Measurements from ENCODE around the gene INTS3.
A peak's percentile ranks its signal among the peaks of the same experiment; 100 is the strongest.
"Not testable (repeated sequence)": the region's sequence is repeated elsewhere in the genome, so short reads cannot be mapped to it uniquely, and the experiment has no call there.

The INTS3 gene

GRCh38 chr1:153779781-153780541 lies 52.1 kb downstream of the INTS3 start:
- no peak for DNase-seq

DNA sequence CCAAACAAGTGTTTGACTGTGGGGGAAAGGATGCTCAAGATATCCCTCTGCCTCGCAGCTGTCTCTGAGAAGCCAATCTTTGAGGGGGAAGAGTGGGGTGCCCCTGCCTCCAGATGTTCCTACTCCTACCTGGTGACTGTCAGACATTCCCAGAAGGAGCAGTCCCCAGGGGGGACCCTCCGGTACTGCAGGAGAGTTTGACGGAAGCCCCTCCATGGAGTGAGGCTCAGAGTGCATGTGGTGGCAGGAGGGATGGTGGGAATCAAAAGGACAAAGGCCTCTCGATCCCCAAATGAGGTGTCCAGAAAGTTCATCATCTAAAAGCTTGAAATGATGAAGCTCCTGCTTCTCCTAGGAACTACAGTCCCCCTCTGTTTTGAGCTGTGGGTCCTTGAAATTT lies 52.7 kb downstream of the INTS3 start:
- no peak for DNase-seq

DNA sequence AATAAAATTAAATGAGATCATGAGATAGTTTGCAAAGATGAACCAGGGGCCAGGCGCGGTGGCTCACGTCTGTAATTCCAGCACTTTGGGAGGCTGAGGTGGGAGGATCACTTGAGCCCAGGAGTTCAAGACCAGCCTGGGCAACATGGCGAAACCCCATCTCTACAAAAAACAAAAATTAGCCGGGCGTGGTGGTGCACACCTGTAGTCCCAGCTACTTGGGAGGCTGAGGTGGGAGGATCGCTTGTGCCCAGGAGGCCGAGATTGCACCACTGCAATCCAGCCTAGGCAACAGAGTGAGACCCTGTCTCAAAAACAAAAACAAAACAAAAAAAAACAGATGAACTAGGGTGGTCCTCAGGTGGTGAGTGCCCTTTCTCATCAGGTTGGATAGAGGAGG lies 54.8 kb downstream of the INTS3 start:
- not testable (repeated sequence) for DNase-seq

DNA sequence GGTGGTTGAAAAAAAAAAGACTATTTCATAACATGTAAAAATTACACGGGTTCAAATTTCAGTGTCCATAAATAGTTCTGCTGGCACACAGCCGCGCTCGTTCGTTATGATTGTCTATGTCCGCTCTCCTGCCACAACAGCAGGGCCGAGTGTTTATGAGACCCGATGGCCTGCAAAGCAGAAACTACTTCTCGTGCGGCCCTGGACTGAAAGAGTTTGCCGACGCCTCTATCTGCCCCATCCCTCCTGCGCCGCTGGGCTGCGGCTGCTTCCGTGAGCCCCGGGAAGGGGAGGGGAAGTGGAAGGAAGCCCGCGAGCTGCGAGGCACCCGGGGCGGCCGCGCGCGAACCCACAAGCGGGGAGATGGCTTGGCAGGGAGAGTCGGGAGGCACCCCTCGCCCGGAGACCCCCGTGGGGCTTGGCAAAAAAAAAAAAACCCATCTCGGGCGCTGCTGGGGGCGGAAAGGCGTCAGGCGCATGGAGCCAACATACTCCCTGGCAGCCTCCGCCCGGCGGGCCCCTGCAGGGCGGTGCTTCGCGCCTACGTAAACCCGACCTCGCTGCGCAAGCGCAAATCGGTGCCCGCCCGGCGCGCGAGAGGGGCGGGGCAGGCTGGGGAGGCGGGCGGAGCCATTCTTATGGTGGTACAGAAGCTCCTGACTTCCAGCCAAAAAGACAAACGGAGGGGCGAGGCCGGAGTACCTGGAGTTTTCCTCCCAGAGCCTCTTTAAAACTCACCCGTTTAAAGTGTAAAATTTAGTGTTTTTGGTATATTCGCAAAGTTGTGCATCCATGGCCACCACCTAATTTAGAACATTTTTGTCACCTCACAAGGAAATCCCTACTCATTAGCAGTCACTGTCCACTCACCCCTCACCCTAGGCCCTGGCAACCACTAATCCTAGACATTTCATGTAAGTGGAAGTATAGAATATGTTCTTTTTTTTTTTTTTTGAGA lies 55.7 kb downstream of the INTS3 start:
- DNase-seq: peak; percentile 95

- no peak for DNase-seq
Observed at GRCh38 chr1:153786038-153786790, 58.4 kb downstream of the INTS3 start.

DNA sequence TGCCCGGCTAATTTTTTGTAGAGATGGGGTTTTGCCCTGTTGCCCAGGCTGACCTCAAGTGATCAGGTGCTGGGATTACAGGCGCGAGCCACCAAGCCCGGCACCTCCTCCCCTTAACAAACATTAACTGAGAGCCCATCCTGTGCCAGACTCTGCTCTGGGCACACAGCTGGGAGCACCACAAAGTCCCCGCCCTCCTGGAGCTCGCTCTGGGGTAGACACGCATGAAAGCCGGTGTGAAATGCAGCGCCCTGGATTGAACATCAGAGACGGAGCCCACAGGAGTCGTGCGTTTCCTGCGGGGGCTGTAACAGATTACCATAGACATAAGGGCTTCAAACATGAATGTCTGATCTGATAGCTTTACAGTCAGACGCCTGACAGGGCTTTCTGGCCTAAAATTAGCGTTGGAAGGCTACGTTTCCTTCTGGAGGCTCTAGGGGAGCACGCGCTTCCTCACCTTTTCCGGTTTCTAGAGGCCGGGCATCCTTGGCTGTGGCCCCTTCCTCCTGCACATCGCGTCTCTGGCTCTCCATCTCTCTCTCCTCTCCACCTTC lies 61.7 kb downstream of the INTS3 start:
- DNase-seq: no peak

- DNase-seq: peak; percentile 10
Observed at GRCh38 chr1:153790313-153790965, 62.6 kb downstream of the INTS3 start.

GRCh38 chr1:153790966-153791647 lies 63.3 kb downstream of the INTS3 start:
- DNase-seq: no peak

DNA sequence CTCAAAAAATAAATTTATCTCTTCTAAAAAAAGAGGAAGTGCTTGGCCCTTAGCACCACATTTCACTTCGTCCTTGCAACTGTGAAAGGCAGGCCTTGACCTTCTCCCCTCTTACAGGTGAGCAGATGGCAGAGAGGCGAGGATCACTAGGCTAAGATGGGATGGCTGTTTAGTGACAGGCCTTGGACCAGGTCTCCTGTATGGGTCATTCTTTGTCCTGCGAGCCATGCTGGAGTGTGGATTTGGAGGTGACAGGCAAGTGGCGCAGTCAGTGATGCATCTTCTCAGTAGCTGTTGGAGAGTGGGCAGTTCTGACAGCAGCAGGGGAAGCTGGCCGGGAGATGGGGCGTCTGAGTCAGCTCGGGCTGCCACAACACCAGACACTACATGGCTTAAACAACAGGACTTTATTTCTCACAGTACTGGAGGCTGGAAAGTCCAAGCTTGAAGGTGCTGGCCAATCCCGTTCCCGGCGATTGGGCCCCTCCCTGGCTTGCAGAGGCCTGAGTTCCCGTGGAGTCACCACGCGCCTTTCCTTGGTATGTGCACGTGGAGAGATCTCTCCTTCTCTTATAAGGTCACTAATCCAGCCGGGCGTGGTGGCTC lies 63.9 kb downstream of the INTS3 start:
- DNase-seq: no peak

DNA sequence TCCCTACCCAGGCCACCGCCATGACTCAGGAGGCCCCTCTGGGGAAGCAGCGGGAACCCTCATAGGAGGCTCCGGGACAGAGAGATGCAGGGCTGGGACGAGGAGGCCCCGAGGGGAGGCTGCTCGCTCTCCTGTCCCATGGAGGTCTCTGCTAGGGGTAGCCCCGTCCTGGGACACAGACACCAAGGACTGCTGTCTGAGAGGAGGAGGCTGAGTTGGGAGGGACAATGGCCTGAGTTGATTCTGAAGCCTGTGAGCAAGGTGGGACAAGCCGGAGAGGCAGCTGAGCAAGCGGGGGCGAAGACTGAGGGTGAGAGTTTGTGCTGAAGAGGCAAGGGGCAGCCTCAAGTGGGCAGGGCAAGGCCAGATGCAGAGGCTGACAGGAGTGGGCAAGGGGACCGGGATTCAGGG lies 64.8 kb downstream of the INTS3 start:
- no peak for DNase-seq

GRCh38 chr1:153793261-153793972 lies 65.6 kb downstream of the INTS3 start:
- no peak for DNase-seq

- no peak for DNase-seq
Observed at GRCh38 chr1:153793973-153794615, 66.2 kb downstream of the INTS3 start.

GRCh38 chr1:153794624-153795329 lies 66.9 kb downstream of the INTS3 start:
- no peak for DNase-seq

GRCh38 chr1:153795330-153795837 lies 67.5 kb downstream of the INTS3 start:
- DNase-seq: no peak

GRCh38 chr1:153795934-153796785 lies 68.3 kb downstream of the INTS3 start:
- DNase-seq: no peak

DNA sequence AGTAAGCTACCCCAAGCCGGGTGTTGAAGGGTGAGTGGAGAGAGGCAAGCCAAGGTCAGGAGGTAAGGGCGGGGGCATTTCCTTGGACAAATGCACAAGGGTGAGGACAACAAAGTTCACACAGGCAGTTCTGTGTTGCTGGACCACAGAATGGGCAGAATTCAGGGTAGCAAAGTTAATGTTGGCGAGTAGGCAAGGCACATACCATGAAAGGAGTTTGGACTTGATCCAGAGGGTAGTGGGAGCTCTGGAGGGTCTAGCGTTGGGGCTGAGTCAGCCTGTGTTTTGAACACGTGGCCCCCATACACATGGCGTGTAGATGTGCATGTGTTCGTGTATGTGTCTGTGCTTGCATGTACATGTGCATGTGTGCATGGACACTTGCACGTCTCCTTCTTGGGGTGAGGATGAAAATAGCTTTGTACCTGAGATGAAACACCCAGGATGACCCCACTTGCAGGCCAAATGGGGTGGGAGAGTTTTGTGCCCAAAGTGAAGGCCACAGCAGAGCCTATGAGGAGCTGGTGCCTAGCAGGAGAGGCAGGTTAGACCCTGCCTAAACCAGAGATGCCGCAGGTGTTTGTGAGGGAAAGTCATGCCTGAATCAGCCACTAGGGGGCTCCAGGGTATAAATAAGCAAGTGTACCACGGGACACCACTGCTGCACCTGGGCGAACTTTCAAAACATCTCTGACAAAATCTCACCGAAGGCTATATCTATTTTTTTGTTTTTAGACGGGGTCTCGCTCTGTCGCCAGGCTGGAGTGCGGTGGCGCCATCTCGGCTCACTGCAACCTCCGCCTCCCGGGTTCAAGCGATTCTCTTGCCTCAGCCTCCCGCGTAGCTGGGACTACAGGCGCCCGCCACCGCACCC lies 69.2 kb downstream of the INTS3 start:
- DNase-seq: peak; percentile 66

GRCh38 chr1:153798468-153798780 lies 70.6 kb downstream of the INTS3 start:
- DNase-seq: no peak
